SU-DHL-6 (cell line): ENCODE data around the gene IP6K2.
"Not testable (repeated sequence)": the region's sequence is repeated elsewhere in the genome, so short reads cannot be mapped to it uniquely, and the experiment has no call there.

Experiments
- H2AFZ ChIP-seq: fragments of 200-600 bp; sonication (generic); 2 replicates; pipeline ENCODE4 v1.6.1; 2014; ENCODE audit warnings: low read depth, mild to moderate bottlenecking, moderate library complexity, mixed read lengths, antibody characterized with exemption, low read length; ENCODE audit not compliant: severe bottlenecking
- H3F3A ChIP-seq: fragments of 200-600 bp; shearing (Covaris generic); 2 replicates; pipeline ENCODE4 v1.6.0; 2016; ENCODE audit warnings: antibody characterized with exemption, mild to moderate bottlenecking; ENCODE audit not compliant: insufficient read depth
- H3K27ac ChIP-seq: fragments of 200-600 bp; sonication (generic); 2 replicates; pipeline ENCODE4 v1.5.1; 2016; ENCODE audit warnings: low read depth, mild to moderate bottlenecking, low read length, moderate library complexity, mixed read lengths
- H3K27me3 ChIP-seq: fragments of 200-600 bp; sonication (generic), shearing (Covaris generic); 2 replicates; pipeline ENCODE4 v1.6.0; 2014; ENCODE audit warnings: mild to moderate bottlenecking, low read length
- H3K36me3 ChIP-seq: fragments of 200-600 bp; sonication (generic); 2 replicates; pipeline ENCODE4 v1.6.1; 2014; ENCODE audit warnings: mild to moderate bottlenecking, low read length, mixed read lengths
- H3K4me2 ChIP-seq: fragments of 300-600, 200-600 bp; shearing (Covaris generic), sonication (generic); 2 replicates; pipeline ENCODE4 v1.6.0; 2014; ENCODE audit warnings: low read length, low read depth, mild to moderate bottlenecking; ENCODE audit not compliant: poor library complexity, severe bottlenecking
- H3K4me3 ChIP-seq: fragments of 200-600 bp; sonication (generic); 2 replicates; pipeline ENCODE4 v1.5.1; 2014; ENCODE audit warnings: antibody characterized with exemption, low read length, mild to moderate bottlenecking, mixed read lengths; ENCODE audit not compliant: insufficient read depth, poor library complexity, severe bottlenecking
- H3K79me2 ChIP-seq: fragments of 200-600 bp; sonication (generic); 2 replicates; pipeline ENCODE4 v1.6.1; 2014; ENCODE audit warnings: mild to moderate bottlenecking, low read length, moderate library complexity; ENCODE audit not compliant: insufficient read depth
- H3K9ac ChIP-seq: fragments of 200-600 bp; sonication (generic); 2 replicates; pipeline ENCODE4 v1.7.0; 2014; ENCODE audit warnings: mild to moderate bottlenecking, low read length
- H3K9me2 ChIP-seq: fragments of 200-600 bp; sonication (generic); replicated peaks from 2 replicates; pipeline ENCODE4 v1.6.1; 2014; ENCODE audit warnings: low read length; ENCODE audit not compliant: insufficient read depth
- H3K9me3 ChIP-seq: fragments of 200-600 bp; sonication (generic); 2 replicates; pipeline ENCODE4 v1.6.1; 2014; ENCODE audit warnings: low read length, mixed read lengths; ENCODE audit not compliant: insufficient read depth
- H4K20me1 ChIP-seq: fragments of 200-600 bp; sonication (generic); 2 replicates; pipeline ENCODE4 v1.6.1; 2014; ENCODE audit warnings: low read depth, mild to moderate bottlenecking, antibody characterized with exemption, low read length, moderate library complexity, mixed read lengths
- EZH2phosphoT487 ChIP-seq: fragments of 200-600 bp; sonication (generic), shearing (Covaris generic); conservative IDR thresholded peaks from 2 replicates; pipeline ENCODE4 v1.6.1; 2018; ENCODE audit warnings: mild to moderate bottlenecking, antibody characterized with exemption, low read length, moderate library complexity, mixed read lengths
- TF ChIP-seq, protein P1 (sequence below): fragments of 200-600 bp; sonication (generic); IDR thresholded peaks from one replicate; pipeline ENCODE4 v1.5.1; 2017; ENCODE audit warnings: antibody characterized with exemption, mild to moderate bottlenecking, low read length, moderate library complexity; ENCODE audit not compliant: insufficient read depth, poor library complexity, severe bottlenecking

IP6K2 gene

DNA sequence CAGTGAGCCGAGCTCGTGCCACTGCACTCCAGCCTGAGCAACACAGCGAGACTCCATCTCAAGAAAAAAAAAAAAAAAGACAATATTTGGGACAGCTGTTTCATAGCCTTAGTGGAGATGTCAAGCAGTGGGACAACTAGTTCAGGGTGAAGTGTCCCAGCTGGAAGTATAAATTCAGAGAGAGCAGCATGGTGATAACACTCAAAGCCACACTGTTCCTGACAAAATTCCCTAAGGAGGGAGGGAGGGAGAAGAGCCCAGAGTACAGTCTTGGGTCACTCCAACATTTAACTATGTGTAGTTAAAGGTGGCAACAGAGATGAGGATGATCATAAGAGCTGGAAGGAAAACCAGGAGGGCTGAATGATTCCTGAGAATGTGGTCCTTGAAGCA, 21.1 kb upstream of the IP6K2 start:
- no peaks in the 10 kb centered on the region for H3K36me3 ChIP-seq
- no peak for TF ChIP-seq EZH2phosphoT487
- TF ChIP-seq, protein P1, sequence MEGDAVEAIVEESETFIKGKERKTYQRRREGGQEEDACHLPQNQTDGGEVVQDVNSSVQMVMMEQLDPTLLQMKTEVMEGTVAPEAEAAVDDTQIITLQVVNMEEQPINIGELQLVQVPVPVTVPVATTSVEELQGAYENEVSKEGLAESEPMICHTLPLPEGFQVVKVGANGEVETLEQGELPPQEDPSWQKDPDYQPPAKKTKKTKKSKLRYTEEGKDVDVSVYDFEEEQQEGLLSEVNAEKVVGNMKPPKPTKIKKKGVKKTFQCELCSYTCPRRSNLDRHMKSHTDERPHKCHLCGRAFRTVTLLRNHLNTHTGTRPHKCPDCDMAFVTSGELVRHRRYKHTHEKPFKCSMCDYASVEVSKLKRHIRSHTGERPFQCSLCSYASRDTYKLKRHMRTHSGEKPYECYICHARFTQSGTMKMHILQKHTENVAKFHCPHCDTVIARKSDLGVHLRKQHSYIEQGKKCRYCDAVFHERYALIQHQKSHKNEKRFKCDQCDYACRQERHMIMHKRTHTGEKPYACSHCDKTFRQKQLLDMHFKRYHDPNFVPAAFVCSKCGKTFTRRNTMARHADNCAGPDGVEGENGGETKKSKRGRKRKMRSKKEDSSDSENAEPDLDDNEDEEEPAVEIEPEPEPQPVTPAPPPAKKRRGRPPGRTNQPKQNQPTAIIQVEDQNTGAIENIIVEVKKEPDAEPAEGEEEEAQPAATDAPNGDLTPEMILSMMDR = no peak
- H4K20me1 ChIP-seq = no peaks in the 10 kb centered on the region
- no peak overlapping the region for H2AFZ ChIP-seq
- no peak overlapping the region for H3K9ac ChIP-seq
- H3K4me2 ChIP-seq = no peak overlapping the region
- no peaks in the 10 kb centered on the region for H3K9me3 ChIP-seq
- no peaks in the 10 kb centered on the region for H3F3A ChIP-seq
- no peaks in the 10 kb centered on the region for H3K9me2 ChIP-seq
- no peak overlapping the region for H3K4me3 ChIP-seq
- H3K79me2 ChIP-seq = no peaks in the 10 kb centered on the region
- no peak overlapping the region for H3K27ac ChIP-seq
- no peaks in the 10 kb centered on the region for H3K27me3 ChIP-seq

DNA sequence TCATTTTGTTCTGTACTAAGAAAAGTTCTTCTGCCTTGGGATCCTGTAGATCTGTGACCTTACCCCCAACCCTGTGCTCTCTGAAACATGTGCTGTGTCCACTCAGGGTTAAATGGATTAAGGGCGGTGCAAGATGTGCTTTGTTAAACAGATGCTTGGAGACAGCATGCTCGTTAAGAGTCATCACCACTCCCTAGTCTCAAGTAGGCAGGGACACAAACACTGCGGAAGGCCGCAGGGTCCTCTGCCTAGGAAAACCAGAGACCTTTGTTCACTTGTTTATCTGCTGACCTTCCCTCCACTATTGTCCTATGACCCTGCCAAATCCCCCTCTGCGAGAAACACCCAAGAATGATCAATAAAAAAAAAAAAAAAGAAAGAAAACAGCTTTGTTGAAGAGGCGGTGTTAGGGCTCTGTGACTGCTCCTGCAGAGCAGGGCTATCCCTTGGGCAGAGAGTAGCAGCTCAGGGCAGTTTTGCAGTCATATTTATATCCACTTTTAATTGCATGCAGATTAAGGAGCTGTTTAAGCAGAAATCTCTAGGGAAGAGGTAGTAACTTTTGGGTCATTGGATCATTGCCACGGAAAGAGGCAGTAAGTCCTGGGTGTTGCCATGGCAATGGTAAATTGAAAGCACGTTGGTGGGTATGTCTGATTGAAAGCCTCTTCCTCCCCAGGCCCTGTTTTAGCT, 18.2 kb upstream of the IP6K2 start:
- H4K20me1 ChIP-seq, H3F3A ChIP-seq, H3K4me3 ChIP-seq, H3K4me2 ChIP-seq, H2AFZ ChIP-seq, H3K36me3 ChIP-seq, H3K79me2 ChIP-seq, H3K9me2 ChIP-seq, H3K9me3 ChIP-seq, H3K9ac ChIP-seq, H3K27me3 ChIP-seq, H3K27ac ChIP-seq: not testable (repeated sequence)

DNA sequence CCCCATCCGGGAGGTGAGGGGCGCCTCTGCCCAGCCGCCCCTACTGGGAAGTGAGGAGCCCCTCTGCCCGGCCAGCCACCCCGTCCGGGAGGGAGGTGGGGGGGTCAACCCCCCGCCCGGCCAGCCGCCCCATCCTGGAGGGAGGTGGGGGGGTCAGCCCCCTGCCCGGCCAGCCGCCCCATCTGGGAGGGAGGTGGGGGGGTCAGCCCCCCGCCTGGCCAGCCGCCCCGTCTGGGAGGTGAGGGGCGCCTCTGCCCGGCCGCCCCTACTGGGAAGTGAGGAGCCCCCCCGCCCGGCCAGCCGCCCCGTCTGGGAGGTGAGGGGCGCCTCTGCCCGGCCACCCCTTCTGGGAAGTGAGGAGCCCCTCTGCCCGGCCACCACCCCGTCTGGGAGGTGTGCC, 17.5 kb upstream of the IP6K2 start:
- not testable (repeated sequence) for H3K79me2 ChIP-seq, H3K27ac ChIP-seq, H2AFZ ChIP-seq, H3K27me3 ChIP-seq, H3K9me2 ChIP-seq, H3F3A ChIP-seq, H4K20me1 ChIP-seq, H3K9ac ChIP-seq, H3K9me3 ChIP-seq, H3K36me3 ChIP-seq, H3K4me3 ChIP-seq, H3K4me2 ChIP-seq

DNA sequence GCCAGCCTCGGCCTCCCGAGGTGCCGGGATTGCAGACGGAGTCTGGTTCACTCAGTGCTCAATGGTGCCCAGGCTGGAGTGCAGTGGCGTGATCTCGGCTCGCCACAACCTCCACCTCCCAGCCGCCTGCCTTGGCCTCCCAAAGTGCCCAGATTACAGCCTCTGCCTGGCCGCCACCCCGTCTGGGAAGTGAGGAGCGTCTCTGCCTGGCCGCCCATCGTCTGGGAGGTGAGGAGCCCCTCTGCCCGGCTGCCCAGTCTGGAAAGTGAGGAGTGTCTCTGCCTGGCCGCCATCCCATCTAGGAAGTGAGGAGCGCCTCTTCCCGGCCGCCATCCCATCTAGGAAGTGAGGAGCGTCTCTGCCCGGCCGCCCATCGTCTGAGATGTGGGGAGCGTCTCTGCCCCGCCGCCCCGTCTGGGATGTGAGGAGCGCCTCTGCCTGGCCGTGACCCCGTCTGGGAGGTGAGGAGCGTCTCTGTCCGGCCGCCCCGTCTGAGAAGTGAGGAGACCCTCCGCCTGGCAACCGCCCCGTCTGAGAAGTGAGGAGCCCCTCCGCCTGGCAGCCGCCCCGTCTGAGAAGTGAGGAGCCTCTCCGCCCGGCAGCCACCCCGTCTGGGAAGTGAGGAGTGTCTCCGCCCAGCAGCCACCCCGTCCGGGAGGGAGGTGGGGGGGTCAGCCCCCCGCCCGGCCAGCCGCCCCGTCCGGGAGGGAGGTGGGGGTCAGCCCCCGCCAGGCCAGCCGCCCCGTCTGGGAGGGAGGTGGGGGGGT, 16.9 kb upstream of the IP6K2 start:
- not testable (repeated sequence) for H2AFZ ChIP-seq, H3K9me3 ChIP-seq, H4K20me1 ChIP-seq, H3K4me2 ChIP-seq, H3K4me3 ChIP-seq, H3K36me3 ChIP-seq, H3K27me3 ChIP-seq, H3F3A ChIP-seq, H3K9ac ChIP-seq, H3K9me2 ChIP-seq, H3K79me2 ChIP-seq, H3K27ac ChIP-seq

DNA sequence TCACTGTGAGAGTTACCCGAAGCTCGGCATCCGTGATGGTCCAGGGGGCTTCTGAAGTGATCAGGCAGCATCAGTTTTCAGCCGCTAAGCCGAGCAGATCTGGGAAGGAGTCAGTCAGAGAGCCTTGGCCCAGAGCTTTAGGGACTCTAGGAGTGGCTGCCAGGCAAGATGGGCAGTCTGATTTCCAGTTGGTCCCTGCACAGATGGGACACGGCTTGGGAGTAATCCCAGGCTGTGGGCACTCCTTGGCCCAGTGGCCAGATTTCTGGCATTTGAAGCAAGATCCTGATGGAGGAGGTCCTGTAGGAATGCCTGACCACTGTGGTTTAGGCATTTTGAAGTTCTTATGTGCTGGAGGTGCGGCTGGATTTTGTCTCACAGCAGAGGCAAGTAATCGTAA, 10.5 kb upstream of the IP6K2 start:
- H3K4me3 ChIP-seq = no peak overlapping the region
- no peak for TF ChIP-seq EZH2phosphoT487
- TF ChIP-seq, protein P1 = no peak
- H3K27me3 ChIP-seq = no peaks in the 10 kb centered on the region
- H3K9me2 ChIP-seq = no peaks in the 10 kb centered on the region
- H3K79me2 ChIP-seq = no peaks in the 10 kb centered on the region
- H3K9ac ChIP-seq = no peak overlapping the region
- H3K4me2 ChIP-seq = no peak overlapping the region
- H3K27ac ChIP-seq = no peak overlapping the region
- no peaks in the 10 kb centered on the region for H4K20me1 ChIP-seq
- H3K9me3 ChIP-seq = no peaks in the 10 kb centered on the region
- no peak overlapping the region for H2AFZ ChIP-seq
- H3K36me3 ChIP-seq = no peaks in the 10 kb centered on the region
- H3F3A ChIP-seq = no peaks in the 10 kb centered on the region

DNA sequence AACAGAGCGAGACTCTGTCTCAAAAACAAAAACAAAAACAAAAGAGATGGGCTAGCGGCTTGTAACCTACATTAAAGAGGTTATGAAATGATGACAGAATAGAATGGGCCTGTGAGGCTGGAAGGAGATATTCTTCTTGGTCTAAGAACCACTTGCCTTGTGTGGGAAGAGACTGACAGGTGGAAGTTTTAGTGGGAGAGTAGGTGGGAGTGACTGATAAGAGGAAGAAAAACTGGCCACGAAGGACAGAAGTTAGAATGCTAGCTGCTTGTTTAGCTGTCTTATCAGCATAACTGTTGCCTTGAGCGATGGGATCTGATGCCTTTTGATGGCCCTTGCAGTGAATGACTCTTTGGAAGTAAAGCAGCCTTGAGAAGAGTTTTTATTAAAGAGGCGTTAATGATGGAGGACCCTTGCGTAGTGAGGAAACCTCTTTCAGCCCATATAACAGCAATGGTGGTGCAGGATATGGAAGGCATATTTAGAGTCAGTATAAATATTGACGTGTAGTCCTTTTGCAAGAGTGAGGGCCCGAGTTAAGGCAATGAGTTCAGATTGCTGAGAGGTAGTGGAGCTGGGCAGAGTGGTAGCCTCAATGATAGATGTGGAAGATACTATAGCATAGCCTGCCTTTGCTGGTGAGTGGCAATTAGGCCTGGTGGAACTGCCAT, 8.3 kb upstream of the IP6K2 start:
- not testable (repeated sequence) for H3K4me3 ChIP-seq, H3K79me2 ChIP-seq, H3K27me3 ChIP-seq, H4K20me1 ChIP-seq, H3K9me3 ChIP-seq, H3K36me3 ChIP-seq, H3K27ac ChIP-seq, H3K9ac ChIP-seq, H3K9me2 ChIP-seq, H3F3A ChIP-seq, H3K4me2 ChIP-seq, H2AFZ ChIP-seq
